Right lobe of liver (tissue), 4 donors: ENCODE measurements around the gene ATXN2L.

Experiments used
- CTCF ChIP-seq, 4 donors: fragments of 200-600 bp in 3 of 4; fragments of 450-650 bp in 1 of 4; IDR thresholded peaks; one replicate each; pipeline versions ENCODE4 v1.5.1 to v1.8.0; 2016 to 2022; ENCODE audit warnings: antibody characterized with exemption in 4 of 4, mild to moderate bottlenecking in 2 of 4
- POLR2A ChIP-seq: fragments of 450-650 bp; IDR thresholded peaks from one replicate; pipeline ENCODE4 v1.6.1; 2017; ENCODE audit warnings: antibody characterized with exemption, mild to moderate bottlenecking
- donor health status: DM: no; HTN: no; CAD: no.
- donor health status: DM: no; HTN: no; CAD: no.
- donor health status: DM: no; HTN: yes; CAD: no.

GRCh38 chr16:28884045-28884444 lies 61.2 kb downstream of the ATXN2L start:
- TF ChIP-seq CTCF (IDR thresholded peaks at IDR 0.05) (no peak), POLR2A (no peak)
